Activated CD8-positive, alpha-beta T cell treated with anti-CD3 and anti-CD28 coated beads, Interleukin-2, amount 10 ng/mL, durations not matched to agents 7 days and 5 days (primary cell): ENCODE data around the gene PRIMPOL. TPM values are rescaled to one million over a fixed set of nuclear protein-coding genes. Genes with fewer than 3 reads are reported as not detected.
A peak's percentile ranks its signal among the peaks of the same experiment; 100 is the strongest.

Source experiments
- ATAC-seq: fragments of 150-1000 bp; cut with Tn5 transposase; one replicate; pipeline ENCODE4 v1.10.0; 2021; ENCODE audit warnings: moderate library complexity
- CTCF ChIA-PET: fragments of 350-600 bp; sonication (Branson Sonifier 250); formaldehyde crosslinking; loops from one replicate; lab custom pipeline; 2021; ENCODE audit warnings: antibody characterized with exemption; lab: Charles Lee
- POLR2A ChIA-PET: fragments of 350-600 bp; sonication (Branson Sonifier 250); formaldehyde crosslinking; loops from one replicate; lab custom pipeline; 2021; ENCODE audit warnings: antibody characterized with exemption; lab: Charles Lee
- DNase-seq: peaks from one replicate; pipeline ENCODE4 v3.0.0-alpha.2; 2020
- H3K27ac Mint-ChIP-seq: one replicate; pipeline ENCODE4 v1.8.0; 2021; ENCODE audit warnings: mild to moderate bottlenecking, mixed read lengths
- H3K27me3 Mint-ChIP-seq: one replicate; pipeline ENCODE4 v1.8.0; 2021; ENCODE audit warnings: low read depth, mixed read lengths
- H3K36me3 Mint-ChIP-seq: one replicate; pipeline ENCODE4 v1.8.0; 2021; ENCODE audit warnings: low read depth, mixed read lengths
- H3K4me1 Mint-ChIP-seq: one replicate; pipeline ENCODE4 v1.8.0; 2021; ENCODE audit warnings: low read depth, mixed read lengths
- H3K4me3 Mint-ChIP-seq: one replicate; pipeline ENCODE4 v1.8.0; 2021; ENCODE audit warnings: mild to moderate bottlenecking, mixed read lengths
- H3K9me3 Mint-ChIP-seq: one replicate; pipeline ENCODE4 v1.8.0; 2022; ENCODE audit warnings: mixed read lengths; ENCODE audit not compliant: insufficient read depth
- total RNA-seq, 2 experiments: library from RNA; stranded (reverse); gene quantifications; one replicate each; pipeline ENCODE4 v1.2.3, GENCODE V29; 2021

Gene PRIMPOL
- total RNA-seq, 2 experiments from 2014 or later = 24.9 to 26.9 TPM

GRCh38 chr4:184668511-184669114 is 19.1 kb downstream of the PRIMPOL start:
- H3K36me3 Mint-ChIP-seq = peaks cover 62% of the 10 kb centered on the region
- DNase-seq (peak; percentile 59), ATAC-seq (peak; percentile 82)
- peak overlapping the region; percentile 45 for H3K4me3 Mint-ChIP-seq
- CTCF ChIA-PET = interaction anchor here (1.2 to 1.6 kb wide), 3 partner anchors 19 to 405 kb away, joined by 3 to 9 read pairs (median 4); partner anchors contain the start of genes CASP3 and PRIMPOL
- no peaks in the 10 kb centered on the region for H3K9me3 Mint-ChIP-seq
- POLR2A ChIA-PET = interaction anchor here (0.9 to 1.7 kb wide), 6 partner anchors 11 to 400 kb away, joined by 3 to 7 read pairs (median 4); partner anchors contain the start of genes CASP3, CENPU and PRIMPOL
- peak overlapping the region; percentile 85 for H3K27ac Mint-ChIP-seq
- no peaks in the 10 kb centered on the region for H3K27me3 Mint-ChIP-seq
- peaks cover 33% of the 10 kb centered on the region for H3K4me1 Mint-ChIP-seq

DNA sequence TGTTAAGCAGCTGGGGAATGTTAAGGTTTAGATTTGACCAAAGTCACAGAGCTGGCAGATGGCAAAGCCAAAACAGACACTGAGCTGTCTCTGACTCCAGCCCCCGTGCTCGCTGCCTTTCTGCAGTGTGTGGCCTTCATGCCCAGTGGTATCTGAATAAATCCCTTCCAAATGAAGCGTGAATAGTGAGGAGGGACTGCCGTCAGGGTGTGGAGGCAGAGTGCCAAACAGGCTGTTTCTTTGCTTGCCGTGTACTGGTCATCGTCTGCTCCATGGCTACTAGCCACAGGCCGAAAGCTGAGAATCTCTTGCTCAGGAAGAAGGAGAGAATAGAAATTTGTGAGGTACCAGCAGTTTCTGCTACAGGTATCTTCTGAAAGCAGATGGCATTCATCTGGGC is 19.7 kb downstream of the PRIMPOL start:
- H3K9me3 Mint-ChIP-seq = no peaks in the 10 kb centered on the region
- H3K4me1 Mint-ChIP-seq = peaks cover 33% of the 10 kb centered on the region
- DNase-seq (no peak), ATAC-seq (no peak)
- POLR2A ChIA-PET = interaction anchor here (1.2 to 1.7 kb wide), 2 partner anchors 20 to 25 kb away, joined by 3 to 7 read pairs; partner anchors contain the start of genes CASP3 and PRIMPOL
- peak overlapping the region; percentile 75 for H3K27ac Mint-ChIP-seq
- CTCF ChIA-PET = interaction anchor here (1.2 to 1.6 kb wide), 2 partner anchors 19 to 21 kb away, joined by 3 to 9 read pairs; partner anchors contain the start of genes CASP3 and PRIMPOL
- peak overlapping the region; percentile 45 for H3K4me3 Mint-ChIP-seq
- peaks cover 65% of the 10 kb centered on the region for H3K36me3 Mint-ChIP-seq
- no peaks in the 10 kb centered on the region for H3K27me3 Mint-ChIP-seq

DNA sequence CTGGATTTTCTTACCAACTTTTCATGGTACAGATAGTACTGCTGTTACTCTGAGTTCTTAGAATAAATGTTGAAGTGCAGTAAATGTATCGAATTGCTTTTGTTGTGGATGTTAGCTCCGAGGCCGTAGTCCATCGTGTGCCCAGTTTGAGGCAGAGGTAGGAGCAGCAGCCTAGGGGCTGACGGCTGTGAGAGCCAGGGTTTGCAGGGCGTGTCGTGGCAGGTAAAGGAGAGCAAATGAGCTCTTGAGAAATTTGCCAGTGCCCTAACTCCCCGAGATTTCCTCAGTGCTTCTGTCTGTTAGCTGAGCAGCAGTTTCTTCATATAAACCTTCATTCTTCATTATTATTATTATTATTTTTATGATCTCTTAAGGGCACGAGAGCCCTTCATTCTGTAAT is 21.6 kb downstream of the PRIMPOL start:
- H3K36me3 Mint-ChIP-seq = peaks cover 61% of the 10 kb centered on the region
- no peak overlapping the region for H3K27ac Mint-ChIP-seq
- POLR2A ChIA-PET = no interaction called here

DNA sequence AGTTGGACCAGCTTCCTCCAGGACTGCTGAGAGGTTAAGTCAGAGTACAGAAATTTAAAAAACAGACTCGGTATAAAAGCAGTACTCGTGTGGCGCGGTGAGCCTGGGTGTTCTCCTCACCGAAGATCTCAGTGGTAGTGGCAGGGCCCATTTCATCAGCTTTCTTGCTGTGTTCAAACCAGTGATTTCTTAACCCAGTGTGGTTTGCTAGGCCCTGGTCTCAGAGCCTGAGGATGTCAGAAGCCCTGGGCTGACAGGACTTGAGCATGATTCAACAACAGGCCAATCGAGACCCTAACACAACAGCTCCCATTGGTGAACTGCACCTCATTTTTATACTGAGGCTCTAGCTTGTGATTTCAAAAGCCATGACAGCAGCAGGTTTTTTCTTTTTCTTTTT is 23.2 kb downstream of the PRIMPOL start:
- no peak for DNase-seq
- Mint-ChIP-seq H3K4me1 (peaks cover 24% of the 10 kb centered on the region), H3K27me3 (no peaks in the 10 kb centered on the region), H3K9me3 (no peaks in the 10 kb centered on the region), H3K36me3 (peaks cover 48% of the 10 kb centered on the region), H3K4me3 (no peak overlapping the region), H3K27ac (no peak overlapping the region)
- ChIA-PET CTCF (no interaction called here), POLR2A (interaction anchor here (0.6 to 1.3 kb wide), 2 partner anchors 21 to 24 kb away, joined by 3 read pairs; partner anchors contain the start of gene CASP3)
- no peak for ATAC-seq

More for the DNA sequence above, 21.6 kb downstream of the PRIMPOL start:
- Mint-ChIP-seq H3K9me3 (no peaks in the 10 kb centered on the region), H3K27me3 (no peaks in the 10 kb centered on the region), H3K4me3 (no peak overlapping the region), H3K4me1 (peaks cover 33% of the 10 kb centered on the region)
- CTCF ChIA-PET = no interaction called here
- DNase-seq (no peak), ATAC-seq (no peak)

- no peaks in the 10 kb centered on the region for H3K27me3 Mint-ChIP-seq
- H3K4me1 Mint-ChIP-seq = peaks cover 12% of the 10 kb centered on the region
- H3K9me3 Mint-ChIP-seq = no peaks in the 10 kb centered on the region
- POLR2A ChIA-PET = interaction anchor here (1.3 kb wide), 1 partner anchor 25 kb away, joined by 3 read pairs; the partner anchor contains the start of gene CASP3
- H3K4me3 Mint-ChIP-seq = no peak overlapping the region
- CTCF ChIA-PET = no interaction called here
- DNase-seq (no peak), ATAC-seq (no peak)
- H3K36me3 Mint-ChIP-seq = peaks cover 37% of the 10 kb centered on the region
- H3K27ac Mint-ChIP-seq = peak overlapping the region; percentile 9
Measured at GRCh38 chr4:184674011-184674410, 24.5 kb downstream of the PRIMPOL start.

- H3K36me3 Mint-ChIP-seq = peaks cover 30% of the 10 kb centered on the region
- no peaks in the 10 kb centered on the region for H3K9me3 Mint-ChIP-seq
- H3K4me1 Mint-ChIP-seq = peaks cover 2% of the 10 kb centered on the region
- no peaks in the 10 kb centered on the region for H3K27me3 Mint-ChIP-seq
- ATAC-seq (no peak), DNase-seq (no peak)
- CTCF ChIA-PET = no interaction called here
- POLR2A ChIA-PET = no interaction called here
- no peak overlapping the region for H3K4me3 Mint-ChIP-seq
- H3K27ac Mint-ChIP-seq = no peak overlapping the region
Measured at GRCh38 chr4:184675018-184675417, 25.5 kb downstream of the PRIMPOL start.

- H3K27ac Mint-ChIP-seq = no peak overlapping the region
- no peaks in the 10 kb centered on the region for H3K9me3 Mint-ChIP-seq
- H3K4me1 Mint-ChIP-seq = no peaks in the 10 kb centered on the region
- ChIA-PET POLR2A (no interaction called here), CTCF (no interaction called here)
- H3K4me3 Mint-ChIP-seq = no peak overlapping the region
- DNase-seq = no peak
- H3K27me3 Mint-ChIP-seq = no peaks in the 10 kb centered on the region
- H3K36me3 Mint-ChIP-seq = peaks cover 28% of the 10 kb centered on the region
- no peak for ATAC-seq
Measured at GRCh38 chr4:184675821-184676492, 26.4 kb downstream of the PRIMPOL start.

GRCh38 chr4:184680698-184681097 is 31.2 kb downstream of the PRIMPOL start:
- CTCF ChIA-PET = no interaction called here

DNA sequence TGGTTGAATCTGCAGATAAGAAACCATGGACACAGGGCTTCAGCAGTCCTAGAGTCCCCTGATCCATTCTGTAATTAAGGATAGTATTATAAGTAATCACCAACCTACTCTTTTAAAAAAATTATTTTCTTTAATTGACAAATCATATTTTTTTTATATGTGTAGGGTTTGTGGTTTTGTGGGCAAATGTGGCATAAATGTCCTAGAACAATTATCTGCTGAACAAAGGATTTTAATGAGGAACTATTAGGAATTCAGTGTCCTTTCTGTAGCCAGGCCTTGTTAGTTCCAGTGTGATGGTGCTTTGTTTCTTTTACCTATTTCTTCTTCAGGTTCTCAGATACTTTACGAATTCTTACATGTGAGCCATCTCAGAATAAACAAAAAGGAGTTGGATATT is 32.4 kb downstream of the PRIMPOL start:
- Mint-ChIP-seq H3K27ac (no peak overlapping the region), H3K4me1 (peaks cover 11% of the 10 kb centered on the region), H3K9me3 (no peaks in the 10 kb centered on the region), H3K4me3 (no peak overlapping the region), H3K27me3 (no peaks in the 10 kb centered on the region), H3K36me3 (peaks cover 10% of the 10 kb centered on the region)
- ChIA-PET CTCF (no interaction called here), POLR2A (no interaction called here)
- no peak for ATAC-seq
- DNase-seq = no peak

More at GRCh38 chr4:184680698-184681097, 31.2 kb downstream of the PRIMPOL start:
- Mint-ChIP-seq H3K27me3 (no peaks in the 10 kb centered on the region), H3K4me1 (peaks cover 11% of the 10 kb centered on the region), H3K36me3 (peaks cover 10% of the 10 kb centered on the region), H3K4me3 (no peak overlapping the region), H3K27ac (no peak overlapping the region), H3K9me3 (no peaks in the 10 kb centered on the region)
- no peak for ATAC-seq
- POLR2A ChIA-PET = no interaction called here
- DNase-seq = no peak

- ATAC-seq = no peak
Measured at GRCh38 chr4:184684491-184685189, 35.1 kb downstream of the PRIMPOL start.

DNA sequence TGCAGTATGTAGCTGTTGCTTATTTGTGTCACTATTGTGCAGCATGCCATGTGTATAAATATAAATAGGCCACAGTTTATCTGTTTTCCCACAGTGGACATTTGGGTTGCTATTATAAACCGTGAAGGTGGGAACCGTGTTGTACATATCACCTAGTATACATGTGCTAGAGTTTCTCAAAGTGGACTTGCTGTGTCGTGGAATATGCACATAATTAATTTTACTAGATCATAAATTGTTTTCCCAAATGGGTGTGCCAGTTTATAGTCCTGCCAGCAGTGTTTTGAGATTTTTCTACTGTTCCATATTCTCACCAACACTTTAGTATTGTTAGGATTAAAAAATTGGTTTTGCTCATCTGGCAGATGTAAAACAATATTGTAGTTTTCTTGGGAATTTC is 38.5 kb downstream of the PRIMPOL start:
- no peak for DNase-seq
- Mint-ChIP-seq H3K27ac (no peak overlapping the region), H3K9me3 (no peaks in the 10 kb centered on the region), H3K4me3 (no peak overlapping the region), H3K4me1 (peaks cover 20% of the 10 kb centered on the region), H3K36me3 (peaks cover 28% of the 10 kb centered on the region), H3K27me3 (no peaks in the 10 kb centered on the region)
- CTCF ChIA-PET = interaction anchor here (0.7 to 1.8 kb wide), 3 partner anchors 45 to 424 kb away, joined by 3 to 6 read pairs (median 3); no protein-coding TSS in a partner anchor
- ATAC-seq = no peak
- POLR2A ChIA-PET = no interaction called here

More at GRCh38 chr4:184684491-184685189, 35.1 kb downstream of the PRIMPOL start:
- ChIA-PET POLR2A (interaction anchor here (0.9 to 1.0 kb wide), 2 partner anchors 35 to 49 kb away, joined by 3 read pairs; partner anchors contain the start of gene CENPU), CTCF (no interaction called here)
- Mint-ChIP-seq H3K4me3 (no peak overlapping the region), H3K9me3 (no peaks in the 10 kb centered on the region), H3K27ac (peak overlapping the region; percentile 62), H3K27me3 (no peaks in the 10 kb centered on the region), H3K4me1 (peaks cover 20% of the 10 kb centered on the region), H3K36me3 (peaks cover 10% of the 10 kb centered on the region)
- no peak for DNase-seq
